ENCODE measurements around the gene KLHL29. TPM values are rescaled to one million over a fixed set of nuclear protein-coding genes. Genes with fewer than 3 reads are reported as not detected.

KLHL29 gene
- total RNA-seq, 6 experiments from 2014 or later: 1.2 to 10.2 (median 6.4) TPM

- ATAC-seq: no peak
- TF ChIP-seq, protein P1, sequence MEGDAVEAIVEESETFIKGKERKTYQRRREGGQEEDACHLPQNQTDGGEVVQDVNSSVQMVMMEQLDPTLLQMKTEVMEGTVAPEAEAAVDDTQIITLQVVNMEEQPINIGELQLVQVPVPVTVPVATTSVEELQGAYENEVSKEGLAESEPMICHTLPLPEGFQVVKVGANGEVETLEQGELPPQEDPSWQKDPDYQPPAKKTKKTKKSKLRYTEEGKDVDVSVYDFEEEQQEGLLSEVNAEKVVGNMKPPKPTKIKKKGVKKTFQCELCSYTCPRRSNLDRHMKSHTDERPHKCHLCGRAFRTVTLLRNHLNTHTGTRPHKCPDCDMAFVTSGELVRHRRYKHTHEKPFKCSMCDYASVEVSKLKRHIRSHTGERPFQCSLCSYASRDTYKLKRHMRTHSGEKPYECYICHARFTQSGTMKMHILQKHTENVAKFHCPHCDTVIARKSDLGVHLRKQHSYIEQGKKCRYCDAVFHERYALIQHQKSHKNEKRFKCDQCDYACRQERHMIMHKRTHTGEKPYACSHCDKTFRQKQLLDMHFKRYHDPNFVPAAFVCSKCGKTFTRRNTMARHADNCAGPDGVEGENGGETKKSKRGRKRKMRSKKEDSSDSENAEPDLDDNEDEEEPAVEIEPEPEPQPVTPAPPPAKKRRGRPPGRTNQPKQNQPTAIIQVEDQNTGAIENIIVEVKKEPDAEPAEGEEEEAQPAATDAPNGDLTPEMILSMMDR (IDR thresholded peaks at IDR 0.05): no peak
- no peak for TF ChIP-seq POLR2A (IDR thresholded peaks at IDR 0.05)
- 60% methylated on average over 5 of the region's 5 CpGs for WGBS (ENCODE audit: insufficient coverage, low coverage, low lambda C conversion rate, missing lambda C conversion rate)
- Histone ChIP-seq H3K27ac (no peak overlapping the region), H3K4me3 (no peak overlapping the region), H3K9me3 (no peaks in the 10 kb centered on the region), H3K4me1 (no peaks in the 10 kb centered on the region), H3K36me3 (no peaks in the 10 kb centered on the region), H3K27me3 (no peaks in the 10 kb centered on the region)
- intact Hi-C loops (cut with DNase I): no loop called here
- DNase-seq: no peak
These were observed 145.9 kb downstream of the KLHL29 start for GRCh38 chr2:23530909-23531276.

DNA sequence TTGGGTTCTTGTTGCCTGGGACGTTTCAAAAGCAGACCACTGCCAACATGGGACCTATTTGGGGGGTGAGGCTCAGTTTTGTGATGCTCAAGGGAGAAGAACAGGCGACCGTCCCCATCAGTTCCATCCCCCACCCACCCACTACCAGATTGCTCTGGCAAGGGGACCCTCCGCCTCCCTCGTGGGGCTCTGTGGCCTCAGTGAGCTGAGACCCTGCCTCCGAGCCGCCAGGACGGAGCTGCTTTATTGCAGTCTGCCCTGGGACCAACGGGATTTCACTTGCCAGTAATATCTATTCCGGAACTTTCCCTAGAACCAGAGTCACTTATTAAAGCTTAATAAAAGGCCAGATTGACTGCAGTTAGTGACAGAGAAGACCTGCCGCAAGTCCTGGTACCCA, 146.3 kb downstream of the KLHL29 start:
- DNase-seq: no peak
- intact Hi-C loops (cut with DNase I): no loop called here
- no peak for TF ChIP-seq POLR2A (IDR thresholded peaks at IDR 0.05)
- TF ChIP-seq, protein P1 (IDR thresholded peaks at IDR 0.05): no peak
- Histone ChIP-seq H3K4me3 (no peak overlapping the region), H3K27ac (no peak overlapping the region), H3K36me3 (no peaks in the 10 kb centered on the region), H3K4me1 (no peaks in the 10 kb centered on the region), H3K27me3 (no peaks in the 10 kb centered on the region), H3K9me3 (no peaks in the 10 kb centered on the region)
- ATAC-seq: no peak
- 89% methylated on average over 4 of the region's 11 CpGs for WGBS (ENCODE audit: insufficient coverage, low coverage, low lambda C conversion rate, missing lambda C conversion rate)

DNA sequence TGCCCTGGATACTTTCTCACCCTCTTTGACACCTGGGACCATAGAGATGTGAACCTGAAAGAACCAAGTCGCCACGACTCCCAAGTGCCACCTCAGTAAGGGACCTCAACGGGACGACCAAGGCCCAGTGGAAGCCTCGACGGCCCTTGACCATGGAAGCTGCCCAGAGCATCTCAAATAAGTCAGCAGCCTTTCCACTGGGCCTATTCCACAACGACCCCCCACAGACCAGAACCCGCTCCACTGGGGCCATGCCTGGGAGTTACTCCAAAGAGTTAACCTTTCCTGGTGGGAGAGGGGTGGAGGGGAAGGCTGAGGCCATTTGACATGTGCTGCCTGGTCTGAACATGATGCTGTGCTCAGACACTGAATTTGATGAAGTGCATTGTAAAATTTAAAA, 146.9 kb downstream of the KLHL29 start:
- no peak for DNase-seq
- no peaks in the 10 kb centered on the region for H3K9me3 ChIP-seq
- TF ChIP-seq, protein P1 (IDR thresholded peaks at IDR 0.05): no peak
- TF ChIP-seq POLR2A (IDR thresholded peaks at IDR 0.05): no peak
- 79% methylated on average over 6 of the region's 8 CpGs for WGBS (ENCODE audit: insufficient coverage, low coverage, low lambda C conversion rate, missing lambda C conversion rate)
- H3K27me3 ChIP-seq: no peaks in the 10 kb centered on the region
- no peaks in the 10 kb centered on the region for H3K36me3 ChIP-seq
- intact Hi-C loops (cut with DNase I): no loop called here
- H3K4me3 ChIP-seq: no peak overlapping the region
- no peak overlapping the region for H3K27ac ChIP-seq
- H3K4me1 ChIP-seq: no peaks in the 10 kb centered on the region
- no peak for ATAC-seq

DNA sequence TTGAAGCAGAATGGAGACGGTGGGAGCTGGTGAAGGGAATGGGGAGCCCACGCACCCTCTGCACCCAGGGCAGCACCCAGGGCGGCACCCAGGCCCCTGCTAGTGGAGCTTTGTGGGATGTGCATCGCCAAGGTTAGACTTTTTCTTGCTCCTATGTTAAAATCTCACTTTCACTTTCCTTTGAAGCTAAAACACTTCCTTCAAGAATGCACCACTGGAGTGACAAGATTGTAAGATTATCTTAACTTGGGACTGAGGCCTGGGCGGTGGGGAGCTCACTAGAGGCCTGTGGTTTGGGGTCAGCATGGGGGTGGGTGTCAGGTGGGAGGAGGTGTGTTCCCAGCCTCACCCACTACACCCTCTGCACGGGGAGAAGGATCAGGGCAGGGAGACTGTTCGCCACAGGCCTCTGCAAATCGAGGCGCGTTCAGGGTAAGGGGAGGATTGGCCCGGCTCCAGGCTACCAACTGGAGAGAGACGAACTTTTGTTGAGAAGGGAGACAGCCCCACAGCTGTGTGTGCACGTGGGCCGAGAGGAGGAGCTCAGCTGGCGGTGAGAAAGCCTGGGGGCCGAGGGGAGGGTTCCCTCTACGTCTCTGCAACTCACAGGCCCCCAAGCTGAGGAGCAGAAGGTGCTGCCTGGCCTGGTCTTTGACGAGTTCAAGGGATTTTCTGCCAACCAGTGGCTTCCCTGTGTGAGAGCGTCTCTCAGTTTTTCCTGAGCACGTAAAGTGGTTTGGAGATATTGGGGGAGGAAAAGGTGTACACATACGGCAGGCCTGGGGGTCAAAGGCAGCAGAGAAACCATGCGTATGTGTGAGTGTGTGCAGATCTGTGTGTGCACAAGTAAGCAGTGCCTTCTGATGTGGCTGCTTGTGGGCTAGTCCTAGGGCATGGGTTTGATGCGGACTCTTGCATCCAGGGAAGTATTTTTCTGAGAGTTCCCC, 147.7 kb downstream of the KLHL29 start:
- H3K27me3 ChIP-seq: no peaks in the 10 kb centered on the region
- TF ChIP-seq POLR2A (IDR thresholded peaks at IDR 0.05): no peak
- TF ChIP-seq, protein P1 (IDR thresholded peaks at IDR 0.05): no peak
- H3K4me1 ChIP-seq: no peaks in the 10 kb centered on the region
- ATAC-seq: no peak
- H3K4me3 ChIP-seq: no peak overlapping the region
- intact Hi-C loops (cut with DNase I): no loop called here
- H3K36me3 ChIP-seq: no peaks in the 10 kb centered on the region
- 74% methylated on average over 9 of the region's 23 CpGs for WGBS (ENCODE audit: insufficient coverage, low coverage, low lambda C conversion rate, missing lambda C conversion rate)
- no peaks in the 10 kb centered on the region for H3K9me3 ChIP-seq
- H3K27ac ChIP-seq: no peak overlapping the region
- DNase-seq: no peak
